GM23338 (cell line): ENCODE results near the gene ATG16L2.

Experiments
- CTCF ChIP-seq, 2 experiments: fragments of 200-600 bp in 1 of 2; sonication (generic) in 1 of 2; conservative IDR thresholded peaks; 2 replicates each; pipeline versions ENCODE4 v1.5.1 to v1.6.1; 2016 to 2017; ENCODE audit warnings: antibody characterized with exemption in 2 of 2, low read depth in 2 of 2, mild to moderate bottlenecking in 2 of 2, moderate library complexity in 1 of 2
- EZH2 ChIP-seq: fragments of 200-600 bp; sonication (generic); IDR thresholded peaks from one replicate; pipeline ENCODE4 v1.8.0; 2017; ENCODE audit warnings: antibody characterized with exemption, mild to moderate bottlenecking, low read depth; ENCODE audit not compliant: unreplicated experiment
- EZH2phosphoT487 ChIP-seq: fragments of 200-600 bp; sonication (generic); IDR thresholded peaks from one replicate; pipeline ENCODE4 v1.8.1; 2018; ENCODE audit warnings: antibody characterized with exemption; ENCODE audit not compliant: unreplicated experiment
- NANOG ChIP-seq: IDR thresholded peaks from 2 replicates; pipeline ENCODE4 v1.6.1; 2016; ENCODE audit warnings: antibody characterized with exemption, borderline replicate concordance
- REST ChIP-seq: IDR thresholded peaks from one replicate; pipeline ENCODE4 v1.6.1; 2018; ENCODE audit warnings: antibody characterized with exemption; ENCODE audit not compliant: unreplicated experiment

GRCh38 chr11:72793076-72793424 is 21.2 kb upstream of the ATG16L2 start:
- TF ChIP-seq CTCF (conservative IDR thresholded peaks at IDR 0.05; ENCODE audit: low read depth in 2 of 2) (no peak), EZH2 (no peak), REST (no peak), NANOG (no peak), EZH2phosphoT487 (no peak)
